Activated gamma-delta T cell treated with anti-CD3 and anti-CD28 coated beads, Interleukin-2, amount 50 U/mL, for 16 hours (primary cell): ENCODE results near the gene CRYGN.
A peak's percentile ranks its signal among the peaks of the same experiment; 100 is the strongest.

ENCODE experiments used
- DNase-seq: peaks from one replicate; pipeline ENCODE4 v3.0.0-alpha.2; 2020; ENCODE audit warnings: low read depth

CRYGN gene

DNA sequence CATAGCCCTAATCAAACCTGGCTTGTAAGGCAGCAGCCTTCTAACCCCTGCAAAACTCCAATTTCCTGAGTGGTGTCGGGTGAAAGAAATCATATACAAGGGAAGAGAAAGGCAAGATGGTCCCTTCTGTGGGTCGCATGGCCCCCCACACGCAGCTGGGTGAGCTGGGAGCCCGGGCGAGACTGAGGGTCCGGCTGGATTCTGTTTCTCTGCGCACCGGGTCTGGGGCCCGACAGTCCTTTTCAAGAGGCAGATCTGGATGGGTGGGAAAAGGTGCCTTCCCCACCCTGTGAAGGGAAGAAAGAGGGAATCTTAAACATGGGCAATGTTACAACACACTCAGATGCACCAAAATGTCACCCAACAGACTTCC, 48.6 kb downstream of the CRYGN start:
- DNase-seq, result no peak

DNA sequence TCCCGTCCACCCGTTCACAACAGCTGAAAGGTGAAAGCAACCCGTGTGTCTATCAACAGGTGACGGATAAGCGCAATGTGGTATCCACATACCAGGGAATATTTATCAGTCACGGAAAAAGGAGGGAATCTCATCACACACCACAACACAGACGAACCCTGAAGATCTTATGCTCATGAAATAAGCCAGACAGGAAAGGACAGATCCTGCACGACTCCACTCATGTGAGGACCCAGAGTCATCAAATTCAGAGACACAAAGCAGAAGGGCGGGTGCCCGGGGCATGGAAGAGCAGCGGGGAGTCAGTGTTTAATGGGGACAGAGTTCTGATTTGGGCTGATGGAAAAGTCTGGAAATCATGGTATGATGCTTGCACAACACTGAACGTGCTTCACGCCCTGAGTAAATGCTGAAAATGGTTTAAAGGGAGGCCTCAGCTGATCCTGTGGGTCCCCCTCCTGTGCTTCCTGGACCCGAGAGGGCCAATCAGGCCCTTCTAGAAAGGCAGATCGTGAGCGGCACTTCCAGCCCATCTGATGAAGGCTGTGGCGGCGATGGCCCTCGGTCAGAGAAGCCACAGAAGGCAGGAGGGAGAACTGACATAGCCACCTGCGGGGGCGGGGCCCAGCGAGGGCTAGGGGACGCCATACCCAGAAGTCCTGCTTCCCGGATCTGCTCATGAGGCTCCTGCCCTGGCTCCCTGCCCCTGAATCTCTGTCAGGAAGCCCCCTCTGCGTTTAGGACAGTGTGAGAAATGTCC, 49.2 kb downstream of the CRYGN start:
- no peak for DNase-seq

DNA sequence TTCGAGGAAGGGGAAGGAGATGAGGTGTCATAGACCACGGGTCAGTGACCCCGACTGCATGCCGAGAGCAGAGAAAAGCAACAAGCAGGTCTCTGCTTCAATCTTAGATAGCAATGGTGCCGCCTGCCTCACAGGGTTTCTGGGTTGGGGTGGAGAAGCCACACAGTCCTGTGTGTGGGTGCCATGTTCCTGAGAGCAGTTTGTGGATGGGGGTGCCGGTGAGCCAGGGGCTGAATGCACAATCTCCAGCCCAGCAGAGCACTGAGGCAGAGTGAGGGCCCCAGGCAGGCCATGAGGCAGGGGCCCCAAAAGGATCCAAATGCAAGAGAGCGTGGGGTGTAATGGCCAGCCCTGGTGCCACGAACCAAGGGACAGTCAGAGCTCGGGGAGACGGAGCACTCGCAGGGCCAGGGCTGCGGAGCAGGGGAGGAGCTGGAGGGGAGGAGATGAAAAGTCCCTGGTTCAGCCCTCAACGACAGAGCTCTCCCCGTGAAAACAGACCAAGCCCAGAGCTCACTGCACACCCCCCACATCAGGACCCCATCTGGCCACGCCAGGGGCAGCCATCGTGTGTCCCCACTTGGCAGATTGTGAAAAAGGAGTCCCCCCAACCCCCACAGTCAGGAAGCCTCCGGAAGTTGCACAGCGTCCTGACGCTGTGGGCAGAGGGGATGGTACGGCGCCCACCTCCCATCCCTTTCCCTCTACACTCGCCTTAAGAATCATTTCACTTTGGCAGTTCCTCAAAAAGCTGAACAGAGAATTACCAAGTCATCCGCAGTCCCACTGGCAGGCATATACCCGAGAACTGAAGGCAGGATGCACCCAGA, 50.0 kb downstream of the CRYGN start:
- no peak for DNase-seq

DNA sequence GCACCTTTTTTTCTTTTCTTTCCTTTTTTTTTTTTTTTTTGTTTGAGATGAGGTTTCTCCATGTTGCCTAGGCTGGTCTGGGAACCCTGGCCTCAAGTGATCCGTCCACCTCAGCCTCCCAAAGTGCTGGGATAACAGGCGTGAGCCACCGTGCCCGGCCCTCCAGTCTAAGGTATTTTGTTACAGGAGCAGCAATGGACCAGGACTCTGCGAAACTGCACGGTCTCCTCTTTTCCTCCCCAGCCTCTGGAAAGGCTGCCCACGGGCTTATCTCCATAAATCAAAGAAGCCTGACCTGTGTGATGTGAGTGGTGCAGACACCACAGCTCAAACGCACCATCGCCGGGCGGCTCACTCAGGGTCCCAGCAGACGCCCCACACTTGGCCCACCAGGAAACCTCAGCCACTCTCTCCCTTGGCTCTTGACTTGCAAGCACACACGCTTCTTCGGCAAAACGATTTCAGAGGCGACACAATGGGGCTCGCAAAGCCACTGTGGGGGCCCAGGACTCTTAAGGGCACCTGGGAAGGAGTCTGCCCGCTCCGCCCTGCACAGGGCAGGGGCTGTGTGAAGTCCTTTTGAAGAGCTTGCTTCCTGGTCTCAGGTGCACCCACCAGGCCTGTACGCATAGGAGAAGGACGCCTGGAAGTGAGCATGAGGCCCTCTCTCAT, 50.7 kb downstream of the CRYGN start:
- DNase-seq, result no peak

DNA sequence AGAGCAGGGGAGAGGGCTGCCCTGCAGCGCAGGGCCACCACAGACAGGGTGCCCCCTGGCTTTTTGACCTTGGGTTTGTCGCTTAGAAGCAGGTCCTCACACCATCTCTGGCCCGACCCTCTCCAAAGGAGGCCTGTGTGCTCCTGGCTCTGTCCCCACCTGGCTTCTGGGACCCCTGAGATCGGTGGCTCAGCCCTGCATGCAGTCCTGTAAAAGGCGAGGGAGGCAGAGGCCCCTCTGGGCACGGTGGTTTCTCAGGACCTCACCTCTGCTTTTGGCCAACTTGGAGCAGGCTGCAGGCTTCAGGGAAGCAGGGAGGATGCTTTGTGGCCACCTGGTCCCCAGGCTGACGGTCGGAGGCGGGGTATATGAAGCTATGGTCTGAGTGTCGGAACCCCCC, 51.5 kb downstream of the CRYGN start:
- no peak for DNase-seq

DNA sequence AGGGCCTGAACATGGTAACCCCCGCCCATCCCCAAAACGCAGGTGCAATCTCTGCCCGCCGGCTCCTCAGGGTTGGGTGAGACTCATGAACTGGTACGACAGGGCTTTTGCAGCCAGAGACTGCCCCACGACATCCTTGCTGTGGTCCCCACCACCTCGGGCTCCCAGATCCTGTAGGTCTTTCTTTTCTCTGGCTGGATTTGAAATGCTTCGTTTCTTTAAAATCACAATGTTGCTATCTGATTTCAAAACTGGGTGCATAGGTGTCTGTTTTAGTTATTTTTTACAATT, 52.0 kb downstream of the CRYGN start:
- no peak for DNase-seq

DNA sequence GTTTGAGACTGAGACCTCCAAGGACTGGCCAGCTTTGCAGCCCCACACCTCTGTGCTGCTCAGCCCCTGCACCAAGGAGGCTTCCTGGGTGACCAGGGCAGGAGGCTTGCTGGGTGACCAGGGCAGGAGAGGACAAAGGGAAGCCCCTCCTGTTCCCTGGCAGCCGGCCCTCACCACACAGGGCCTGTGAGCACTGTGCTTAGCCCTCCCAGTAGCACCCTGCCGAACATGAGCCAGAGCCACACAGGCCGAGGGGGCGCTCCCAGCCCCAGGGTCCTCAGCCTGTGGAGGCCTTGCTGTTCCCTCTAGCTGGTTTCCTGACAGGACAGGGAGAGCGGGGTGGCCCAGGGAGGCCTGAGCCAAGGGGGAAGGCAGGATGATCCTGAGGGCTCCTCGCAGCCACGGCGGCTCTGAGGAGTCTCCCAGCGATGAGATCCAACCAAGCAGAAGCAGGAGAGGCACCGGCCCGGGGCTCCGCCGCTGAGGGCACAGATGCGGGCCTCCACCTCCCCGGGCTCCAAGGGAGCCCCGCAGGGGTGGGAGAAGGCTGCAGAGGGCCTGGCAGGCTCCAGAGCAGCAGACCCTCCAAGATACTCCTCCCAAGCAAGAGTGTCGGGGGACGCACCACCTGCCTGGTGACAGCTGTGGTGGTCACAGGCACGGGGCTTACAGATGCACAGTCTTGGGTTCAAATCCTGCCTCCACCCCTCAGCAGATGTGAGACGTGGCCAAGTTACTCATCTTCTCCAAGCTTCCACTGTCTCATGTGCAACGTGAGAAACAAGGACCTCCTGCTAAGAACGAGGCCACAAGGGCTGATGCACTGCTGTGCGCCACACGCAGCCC, 52.6 kb downstream of the CRYGN start:
- DNase-seq, result no peak

DNA sequence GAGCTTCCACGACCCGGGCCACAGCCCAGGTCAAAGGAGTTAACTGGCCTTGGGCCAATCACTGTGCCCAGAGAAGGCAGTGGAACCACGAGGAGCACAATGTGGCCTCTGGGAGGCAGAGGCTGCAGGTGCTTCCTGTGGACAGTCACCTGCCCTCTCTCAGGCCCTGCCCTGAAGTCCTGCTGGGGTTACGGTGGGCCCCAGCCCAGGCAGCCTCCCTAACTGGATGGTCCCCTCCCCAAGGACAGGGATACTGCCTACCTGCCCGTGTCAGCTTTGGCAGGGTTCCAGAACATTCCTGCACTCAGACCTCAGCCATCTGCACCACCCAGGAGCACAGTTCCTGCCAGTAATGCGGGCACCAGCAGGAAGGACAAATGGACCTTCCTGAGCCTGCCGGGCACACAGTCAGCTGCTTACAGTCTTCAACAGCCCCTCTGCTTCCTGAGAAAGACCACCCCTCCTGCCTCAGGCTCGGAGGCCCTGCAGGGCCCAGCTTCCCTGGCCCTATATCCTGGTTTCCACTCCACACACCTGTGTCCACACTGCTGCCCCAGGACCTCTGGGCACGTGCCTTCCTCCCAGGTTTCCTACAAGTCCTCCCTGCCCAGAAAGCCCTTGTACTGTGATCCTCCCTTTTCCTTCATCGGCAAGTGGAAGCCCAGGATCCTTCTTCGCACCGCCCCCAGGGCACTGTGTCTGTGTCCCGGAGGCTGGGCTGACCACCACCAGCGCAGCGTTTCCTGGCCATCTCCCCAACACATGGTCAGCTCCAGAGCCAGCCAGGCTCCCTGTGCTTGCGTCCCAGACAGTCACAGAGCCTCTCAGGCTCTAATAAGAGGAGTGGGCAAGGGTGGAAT, 53.4 kb downstream of the CRYGN start:
- no peak for DNase-seq

DNA sequence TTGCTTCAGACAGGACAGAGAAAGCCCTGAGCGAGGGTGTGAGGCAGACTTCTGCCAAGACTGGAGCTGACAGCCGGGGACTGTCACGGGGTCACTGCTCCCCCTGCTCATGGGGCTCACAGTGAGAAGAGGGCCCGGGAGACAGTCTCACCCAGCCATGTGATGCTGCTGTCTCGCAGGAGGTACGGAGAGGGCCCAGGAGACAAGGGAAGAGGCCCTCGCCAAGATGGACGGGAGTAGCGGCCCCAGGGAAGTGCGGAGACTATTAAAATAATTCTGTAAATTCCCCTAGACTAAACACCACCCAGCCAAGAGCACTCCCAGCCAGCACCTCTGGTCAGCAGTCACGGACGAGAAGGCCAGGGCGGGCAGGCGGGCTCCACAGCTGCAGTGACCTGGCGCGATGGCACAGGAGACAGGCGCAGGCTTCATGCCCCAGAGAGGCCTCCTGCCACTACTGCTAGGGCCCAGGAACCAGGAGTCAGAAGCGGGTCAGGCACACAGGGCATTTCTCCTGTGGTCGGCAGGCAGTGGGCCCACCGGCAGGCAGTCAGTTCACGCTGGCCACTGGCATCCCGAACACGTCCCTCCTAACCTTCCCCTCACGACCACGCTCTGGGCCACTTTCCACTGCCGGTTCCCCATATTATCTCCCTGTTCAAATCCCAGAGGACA, 54.2 kb downstream of the CRYGN start:
- no peak for DNase-seq

DNA sequence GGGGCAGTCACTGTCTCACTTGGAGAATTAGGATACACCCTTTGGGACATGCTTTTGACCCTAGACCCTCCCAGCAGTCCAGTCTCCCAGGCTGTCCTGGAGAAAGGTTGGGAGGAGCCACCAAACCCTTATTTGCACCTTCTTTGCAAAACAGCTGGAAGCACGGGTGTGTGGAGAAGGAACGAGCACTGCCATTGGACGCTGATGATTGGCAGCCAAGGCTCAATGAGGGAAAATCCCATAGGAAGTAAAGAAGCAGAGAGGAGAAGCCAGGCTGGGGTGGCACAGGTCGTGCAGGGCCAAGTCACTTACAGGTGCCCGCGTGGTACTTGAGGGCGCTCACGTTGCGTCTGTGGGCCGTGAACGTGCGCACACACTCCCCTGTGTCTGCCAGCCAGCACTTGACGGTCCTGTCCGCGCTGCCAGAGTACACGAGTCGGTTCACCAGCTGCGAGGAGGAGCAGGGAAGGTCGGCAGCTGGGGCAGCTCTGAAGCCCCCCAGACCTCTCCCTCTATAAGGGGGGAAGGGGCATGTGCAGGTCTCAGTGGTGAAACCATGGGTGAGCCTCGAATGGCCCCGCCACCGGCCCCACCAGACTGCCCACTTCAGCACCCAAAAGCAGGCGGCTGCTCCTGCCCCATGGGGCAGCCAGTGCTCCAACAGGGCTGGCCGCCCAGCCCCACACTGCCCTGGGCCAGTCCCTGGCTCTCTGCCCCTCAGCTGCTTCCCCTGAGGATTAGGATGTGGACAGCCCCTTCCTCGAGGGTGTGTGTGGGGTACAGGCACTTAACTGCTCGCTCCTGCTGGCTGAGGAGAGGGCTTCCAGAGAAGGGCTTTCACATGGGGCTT, 54.9 kb downstream of the CRYGN start:
- no peak for DNase-seq

DNA sequence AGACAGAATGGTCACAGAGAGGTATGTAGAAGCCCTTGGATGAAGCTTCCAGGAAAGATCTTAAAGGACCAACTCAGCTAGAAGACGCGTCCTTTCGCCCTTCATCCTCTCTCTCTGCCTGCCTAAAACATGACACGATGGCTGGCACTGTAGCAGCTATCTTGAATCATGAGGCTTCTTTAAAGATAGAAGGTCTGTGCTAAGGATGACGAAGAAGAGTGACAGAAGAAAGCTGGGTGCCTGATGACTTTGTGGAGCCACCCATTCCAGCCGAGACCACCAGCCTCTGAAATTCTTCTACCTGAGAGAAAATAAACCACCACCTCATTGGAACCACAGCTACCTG, 55.6 kb downstream of the CRYGN start:
- DNase-seq, result no peak

DNA sequence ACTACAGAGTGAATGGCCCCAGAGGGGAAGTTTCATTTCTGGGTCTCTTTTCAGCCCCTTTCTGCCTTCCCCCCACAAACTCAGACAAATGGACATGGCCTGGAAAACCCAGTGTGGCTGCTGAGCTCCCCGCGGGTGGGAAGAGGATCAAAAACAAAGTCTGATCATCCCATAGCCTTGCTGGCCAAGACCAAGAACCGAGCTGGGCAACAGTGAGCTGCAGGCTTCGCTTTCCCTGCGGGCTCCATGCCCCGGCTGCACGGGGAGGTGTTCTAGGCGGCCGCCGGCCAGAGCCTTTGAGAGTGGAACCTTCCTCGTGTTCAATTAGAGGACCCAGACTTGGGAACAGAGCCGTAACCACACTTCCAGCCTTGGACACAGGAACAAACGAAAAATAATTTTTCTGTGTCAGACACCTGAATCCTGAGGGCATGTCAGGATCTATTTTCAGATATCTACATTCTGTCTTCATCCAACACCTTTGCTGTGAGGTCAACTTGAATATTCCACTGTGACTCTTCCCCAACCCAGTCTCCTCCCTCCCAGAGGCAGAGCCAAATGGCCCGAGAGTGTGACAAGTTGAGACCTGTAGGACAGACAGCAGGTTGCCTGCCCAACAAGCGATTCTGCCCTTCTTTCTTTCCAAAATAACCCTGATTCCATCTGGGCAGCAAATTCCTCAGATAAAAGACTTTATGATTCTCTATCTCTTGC, 56.1 kb downstream of the CRYGN start:
- no peak for DNase-seq

DNA sequence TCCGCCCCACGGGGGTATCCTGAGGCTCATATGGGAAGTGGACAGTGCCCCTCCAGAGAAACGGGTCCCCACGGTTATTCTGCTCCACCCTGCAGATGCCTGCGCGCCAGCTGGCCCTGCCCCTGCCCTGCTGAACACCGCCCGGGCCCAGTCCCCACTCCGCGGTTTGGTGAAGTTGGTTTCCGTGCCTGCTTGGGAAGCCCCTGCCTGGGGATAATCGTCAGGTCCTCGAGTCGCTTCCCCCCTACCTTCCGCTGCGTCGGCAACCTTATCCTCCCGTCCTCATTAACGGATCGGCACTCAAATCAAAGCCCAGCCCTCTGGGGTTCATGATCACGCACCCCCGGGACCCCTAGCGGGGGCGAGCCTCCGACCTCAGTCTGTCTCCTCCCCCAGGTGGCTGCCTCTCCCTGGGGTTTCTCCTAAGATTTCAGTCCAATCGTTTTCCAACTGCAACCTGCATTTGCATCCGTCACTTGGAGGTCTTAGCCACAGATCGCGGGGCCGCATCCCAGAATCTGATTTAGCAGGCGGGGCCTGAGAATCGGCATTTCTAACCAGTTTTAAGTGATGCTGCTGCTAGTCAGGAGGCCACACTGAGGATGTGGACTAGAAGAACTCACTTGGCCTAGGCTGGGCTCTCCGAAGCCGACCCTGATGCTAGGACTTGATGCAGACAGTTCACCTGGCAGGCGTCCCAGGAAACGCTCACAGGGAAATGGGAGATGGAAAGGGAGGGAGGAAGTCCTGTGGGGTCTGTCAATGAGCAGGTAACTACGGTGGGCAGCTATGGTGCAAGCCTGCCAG, 57.7 kb downstream of the CRYGN start:
- peak; percentile 9 for DNase-seq

DNA sequence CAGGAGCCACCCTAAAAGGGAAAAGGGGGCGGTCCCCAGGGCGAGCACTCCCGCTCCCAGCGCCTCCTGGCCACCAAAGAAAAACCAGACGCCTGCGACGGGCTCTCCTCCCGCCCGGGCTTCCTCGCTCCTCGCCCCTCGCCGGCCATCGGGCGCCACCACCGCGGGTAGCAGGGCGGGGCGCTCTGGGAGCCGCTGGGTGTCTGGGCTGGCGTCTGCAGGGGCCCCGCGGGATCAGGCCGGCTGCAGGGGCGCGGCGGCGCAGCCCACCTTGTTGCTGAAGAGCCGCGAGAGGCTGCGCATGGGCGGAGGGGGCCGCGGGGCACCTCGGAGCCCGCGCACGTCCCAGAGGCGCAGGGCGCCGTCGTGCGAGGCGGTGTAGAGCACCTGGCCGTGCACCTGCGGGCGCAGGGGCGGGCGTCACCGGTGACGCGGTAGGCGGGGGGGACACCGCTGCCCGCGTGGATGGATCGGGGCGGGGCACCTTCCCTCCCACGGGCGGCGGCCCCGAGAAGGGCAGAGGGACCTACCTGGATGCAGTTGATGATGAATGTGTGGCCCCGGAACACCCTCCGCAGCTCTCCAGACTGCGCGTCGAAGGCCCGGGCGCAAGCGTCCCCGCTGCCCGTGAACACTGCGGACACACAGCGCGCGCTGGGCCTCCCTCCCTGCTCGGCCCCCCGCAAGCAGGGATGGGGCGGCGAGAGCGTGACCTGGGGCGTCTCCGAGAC, 58.4 kb downstream of the CRYGN start:
- peak; percentile 27 for DNase-seq

DNA sequence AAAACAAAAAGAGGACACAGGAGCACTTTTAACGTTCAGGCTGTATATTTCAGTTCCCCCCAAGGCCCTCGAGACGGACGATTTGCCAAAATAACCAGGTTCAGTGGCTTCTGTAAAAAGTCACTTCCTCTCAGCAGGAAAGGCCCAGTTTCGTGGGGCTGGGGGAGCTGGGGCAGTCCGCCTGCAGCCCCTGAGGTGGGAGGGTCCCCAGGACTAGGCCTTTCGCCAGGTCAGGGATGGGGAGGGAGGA, 58.9 kb downstream of the CRYGN start:
- DNase-seq, result no peak

DNA sequence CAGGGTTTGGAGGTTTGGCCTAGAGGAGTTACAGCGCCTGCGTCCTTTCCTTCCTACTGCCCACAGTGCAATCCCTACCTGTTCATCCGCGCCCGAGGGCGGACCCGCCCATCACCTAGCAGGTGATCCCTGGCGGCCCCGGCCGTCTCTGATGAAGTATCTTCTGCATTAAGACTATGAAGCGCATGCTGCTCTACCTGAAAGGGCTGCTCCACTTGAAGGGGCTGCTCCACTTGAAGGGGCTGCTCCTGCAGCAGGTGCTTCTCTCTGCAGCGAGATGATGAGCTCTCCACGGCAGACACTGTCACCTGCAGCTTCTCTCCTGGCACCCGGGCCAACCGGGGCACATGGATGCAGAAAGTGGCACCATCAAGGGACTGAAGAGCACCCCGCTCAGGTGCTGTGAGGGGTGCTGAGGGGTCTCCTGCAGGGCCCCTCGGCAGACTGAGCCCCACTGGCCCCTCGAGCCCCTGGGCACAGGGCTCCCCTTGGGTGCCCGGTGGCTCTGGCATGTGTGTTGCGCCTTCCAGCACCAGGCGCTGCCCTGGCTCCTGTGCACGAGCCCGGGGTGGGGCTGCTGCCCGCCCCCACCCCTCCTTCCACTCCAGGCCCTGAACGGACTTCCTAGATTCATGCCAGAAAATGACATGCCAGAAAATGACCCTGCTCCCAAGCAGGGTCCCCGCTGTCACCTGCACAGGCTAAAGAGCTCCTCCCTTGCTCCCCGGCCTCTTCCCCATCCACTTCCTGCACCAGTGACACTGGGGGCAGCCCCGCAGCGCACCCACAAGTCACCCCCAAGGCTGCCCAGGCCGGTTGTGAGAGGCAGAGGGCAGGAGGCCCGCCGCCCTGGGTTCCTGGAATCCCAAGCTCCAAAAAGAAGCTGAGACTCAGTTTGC, 59.5 kb downstream of the CRYGN start:
- DNase-seq, result no peak
